H1 (cell line): ENCODE data around the gene NBAS. TPM values are rescaled to one million over a fixed set of nuclear protein-coding genes. Genes with fewer than 3 reads are reported as not detected.

Experiments used
- ASH2L ChIP-seq: fragments of 200-600, 300-600 bp; sonication (generic); IDR thresholded peaks from one replicate; pipeline ENCODE4 v1.7.1; 2017; ENCODE audit warnings: low read length
- RAD21 ChIP-seq, 2 experiments: IDR thresholded peaks in 1 of 2; conservative IDR thresholded peaks in 1 of 2; 2 replicates each; pipeline ENCODE4 v1.6.1; 2011; ENCODE audit warnings: low read depth in 2 of 2, low read length in 2 of 2, improper control_type of control experiment in 1 of 2, inconsistent platforms in 1 of 2, mild to moderate bottlenecking in 1 of 2, moderate library complexity in 1 of 2
- polyA plus RNA-seq, 7 experiments: library from polyadenylated mRNA; depleted of rRNA in 3 of 7; stranded (reverse) in 5 of 7; unstranded in 2 of 7; fragments of >200 nt in 5 of 7; fragments of 200-250 nt in 2 of 7; gene quantifications; 1 replicate in 5 of 7; 2 replicates in 1 of 7; 4 replicates in 1 of 7; pipeline versions ENCODE4 v1.2.1 to v1.2.3, GENCODE V29; 2011 to 2013; ENCODE audit warnings: missing spikeins in 2 of 7, mixed read lengths in 2 of 7
- total RNA-seq: library from RNA; stranded (reverse); fragmentation: NEBNext Ultra II Directional; extraction: Animal tissue kit (Norgen Biotek cat#: 25700); gene quantifications from 2 replicates; pipeline ENCODE4 v1.2.1, GENCODE V29; 2021
- TF ChIP-seq, protein P1 (sequence below): fragments of 300-600 bp; sonication (generic); IDR thresholded peaks from 2 replicates; pipeline ENCODE4 v1.7.1; 2012; ENCODE audit warnings: low read length, moderate library complexity, mild to moderate bottlenecking, inconsistent platforms; ENCODE audit not compliant: insufficient replicate concordance
- TF ChIP-seq, protein P2 (sequence below): IDR thresholded peaks from 2 replicates; pipeline ENCODE4 v1.6.1; 2012; ENCODE audit warnings: inconsistent platforms

Gene NBAS
- total and polyA plus RNA-seq, 2 of the 8 experiments (the other 6 are each of a cell fraction or from before 2014, with no cell fraction given), result 19.6 to 34.8 TPM

DNA sequence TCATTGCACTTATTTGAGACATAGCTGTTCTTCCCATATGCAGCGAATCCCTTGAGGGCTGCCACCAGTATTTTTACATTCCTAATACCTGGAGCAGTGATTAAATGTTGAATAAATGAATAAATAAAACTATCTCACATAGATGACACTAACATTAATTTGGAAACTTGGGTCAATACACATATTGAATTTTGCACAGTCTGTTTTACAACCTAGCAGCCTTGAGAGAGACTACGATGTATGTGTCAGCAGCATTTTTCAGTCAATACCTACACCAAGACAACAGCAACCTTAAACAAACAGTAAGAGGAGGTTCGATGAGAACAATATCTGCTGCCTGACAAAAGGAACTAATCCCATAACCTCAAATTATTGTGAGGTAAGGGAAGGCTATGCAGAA is 53.4 kb downstream of the NBAS start (continued):
- TF ChIP-seq, protein P1, sequence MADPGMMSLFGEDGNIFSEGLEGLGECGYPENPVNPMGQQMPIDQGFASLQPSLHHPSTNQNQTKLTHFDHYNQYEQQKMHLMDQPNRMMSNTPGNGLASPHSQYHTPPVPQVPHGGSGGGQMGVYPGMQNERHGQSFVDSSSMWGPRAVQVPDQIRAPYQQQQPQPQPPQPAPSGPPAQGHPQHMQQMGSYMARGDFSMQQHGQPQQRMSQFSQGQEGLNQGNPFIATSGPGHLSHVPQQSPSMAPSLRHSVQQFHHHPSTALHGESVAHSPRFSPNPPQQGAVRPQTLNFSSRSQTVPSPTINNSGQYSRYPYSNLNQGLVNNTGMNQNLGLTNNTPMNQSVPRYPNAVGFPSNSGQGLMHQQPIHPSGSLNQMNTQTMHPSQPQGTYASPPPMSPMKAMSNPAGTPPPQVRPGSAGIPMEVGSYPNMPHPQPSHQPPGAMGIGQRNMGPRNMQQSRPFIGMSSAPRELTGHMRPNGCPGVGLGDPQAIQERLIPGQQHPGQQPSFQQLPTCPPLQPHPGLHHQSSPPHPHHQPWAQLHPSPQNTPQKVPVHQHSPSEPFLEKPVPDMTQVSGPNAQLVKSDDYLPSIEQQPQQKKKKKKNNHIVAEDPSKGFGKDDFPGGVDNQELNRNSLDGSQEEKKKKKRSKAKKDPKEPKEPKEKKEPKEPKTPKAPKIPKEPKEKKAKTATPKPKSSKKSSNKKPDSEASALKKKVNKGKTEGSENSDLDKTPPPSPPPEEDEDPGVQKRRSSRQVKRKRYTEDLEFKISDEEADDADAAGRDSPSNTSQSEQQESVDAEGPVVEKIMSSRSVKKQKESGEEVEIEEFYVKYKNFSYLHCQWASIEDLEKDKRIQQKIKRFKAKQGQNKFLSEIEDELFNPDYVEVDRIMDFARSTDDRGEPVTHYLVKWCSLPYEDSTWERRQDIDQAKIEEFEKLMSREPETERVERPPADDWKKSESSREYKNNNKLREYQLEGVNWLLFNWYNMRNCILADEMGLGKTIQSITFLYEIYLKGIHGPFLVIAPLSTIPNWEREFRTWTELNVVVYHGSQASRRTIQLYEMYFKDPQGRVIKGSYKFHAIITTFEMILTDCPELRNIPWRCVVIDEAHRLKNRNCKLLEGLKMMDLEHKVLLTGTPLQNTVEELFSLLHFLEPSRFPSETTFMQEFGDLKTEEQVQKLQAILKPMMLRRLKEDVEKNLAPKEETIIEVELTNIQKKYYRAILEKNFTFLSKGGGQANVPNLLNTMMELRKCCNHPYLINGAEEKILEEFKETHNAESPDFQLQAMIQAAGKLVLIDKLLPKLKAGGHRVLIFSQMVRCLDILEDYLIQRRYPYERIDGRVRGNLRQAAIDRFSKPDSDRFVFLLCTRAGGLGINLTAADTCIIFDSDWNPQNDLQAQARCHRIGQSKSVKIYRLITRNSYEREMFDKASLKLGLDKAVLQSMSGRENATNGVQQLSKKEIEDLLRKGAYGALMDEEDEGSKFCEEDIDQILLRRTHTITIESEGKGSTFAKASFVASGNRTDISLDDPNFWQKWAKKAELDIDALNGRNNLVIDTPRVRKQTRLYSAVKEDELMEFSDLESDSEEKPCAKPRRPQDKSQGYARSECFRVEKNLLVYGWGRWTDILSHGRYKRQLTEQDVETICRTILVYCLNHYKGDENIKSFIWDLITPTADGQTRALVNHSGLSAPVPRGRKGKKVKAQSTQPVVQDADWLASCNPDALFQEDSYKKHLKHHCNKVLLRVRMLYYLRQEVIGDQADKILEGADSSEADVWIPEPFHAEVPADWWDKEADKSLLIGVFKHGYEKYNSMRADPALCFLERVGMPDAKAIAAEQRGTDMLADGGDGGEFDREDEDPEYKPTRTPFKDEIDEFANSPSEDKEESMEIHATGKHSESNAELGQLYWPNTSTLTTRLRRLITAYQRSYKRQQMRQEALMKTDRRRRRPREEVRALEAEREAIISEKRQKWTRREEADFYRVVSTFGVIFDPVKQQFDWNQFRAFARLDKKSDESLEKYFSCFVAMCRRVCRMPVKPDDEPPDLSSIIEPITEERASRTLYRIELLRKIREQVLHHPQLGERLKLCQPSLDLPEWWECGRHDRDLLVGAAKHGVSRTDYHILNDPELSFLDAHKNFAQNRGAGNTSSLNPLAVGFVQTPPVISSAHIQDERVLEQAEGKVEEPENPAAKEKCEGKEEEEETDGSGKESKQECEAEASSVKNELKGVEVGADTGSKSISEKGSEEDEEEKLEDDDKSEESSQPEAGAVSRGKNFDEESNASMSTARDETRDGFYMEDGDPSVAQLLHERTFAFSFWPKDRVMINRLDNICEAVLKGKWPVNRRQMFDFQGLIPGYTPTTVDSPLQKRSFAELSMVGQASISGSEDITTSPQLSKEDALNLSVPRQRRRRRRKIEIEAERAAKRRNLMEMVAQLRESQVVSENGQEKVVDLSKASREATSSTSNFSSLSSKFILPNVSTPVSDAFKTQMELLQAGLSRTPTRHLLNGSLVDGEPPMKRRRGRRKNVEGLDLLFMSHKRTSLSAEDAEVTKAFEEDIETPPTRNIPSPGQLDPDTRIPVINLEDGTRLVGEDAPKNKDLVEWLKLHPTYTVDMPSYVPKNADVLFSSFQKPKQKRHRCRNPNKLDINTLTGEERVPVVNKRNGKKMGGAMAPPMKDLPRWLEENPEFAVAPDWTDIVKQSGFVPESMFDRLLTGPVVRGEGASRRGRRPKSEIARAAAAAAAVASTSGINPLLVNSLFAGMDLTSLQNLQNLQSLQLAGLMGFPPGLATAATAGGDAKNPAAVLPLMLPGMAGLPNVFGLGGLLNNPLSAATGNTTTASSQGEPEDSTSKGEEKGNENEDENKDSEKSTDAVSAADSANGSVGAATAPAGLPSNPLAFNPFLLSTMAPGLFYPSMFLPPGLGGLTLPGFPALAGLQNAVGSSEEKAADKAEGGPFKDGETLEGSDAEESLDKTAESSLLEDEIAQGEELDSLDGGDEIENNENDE, result no peak
- TF ChIP-seq ASH2L (no peak), RAD21 (IDR thresholded peaks at IDR 0.05 in 1 of 2, conservative IDR thresholded peaks at IDR 0.05 in 1 of 2; ENCODE audit: low read depth in 2 of 2, low read length in 2 of 2) (no peak)
- TF ChIP-seq, protein P2, sequence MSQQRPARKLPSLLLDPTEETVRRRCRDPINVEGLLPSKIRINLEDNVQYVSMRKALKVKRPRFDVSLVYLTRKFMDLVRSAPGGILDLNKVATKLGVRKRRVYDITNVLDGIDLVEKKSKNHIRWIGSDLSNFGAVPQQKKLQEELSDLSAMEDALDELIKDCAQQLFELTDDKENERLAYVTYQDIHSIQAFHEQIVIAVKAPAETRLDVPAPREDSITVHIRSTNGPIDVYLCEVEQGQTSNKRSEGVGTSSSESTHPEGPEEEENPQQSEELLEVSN, result no peak
- TF ChIP-seq, all 59 proteins: peak for 0
